ENCODE results near the gene GAL3ST2.

Gene GAL3ST2

DNA sequence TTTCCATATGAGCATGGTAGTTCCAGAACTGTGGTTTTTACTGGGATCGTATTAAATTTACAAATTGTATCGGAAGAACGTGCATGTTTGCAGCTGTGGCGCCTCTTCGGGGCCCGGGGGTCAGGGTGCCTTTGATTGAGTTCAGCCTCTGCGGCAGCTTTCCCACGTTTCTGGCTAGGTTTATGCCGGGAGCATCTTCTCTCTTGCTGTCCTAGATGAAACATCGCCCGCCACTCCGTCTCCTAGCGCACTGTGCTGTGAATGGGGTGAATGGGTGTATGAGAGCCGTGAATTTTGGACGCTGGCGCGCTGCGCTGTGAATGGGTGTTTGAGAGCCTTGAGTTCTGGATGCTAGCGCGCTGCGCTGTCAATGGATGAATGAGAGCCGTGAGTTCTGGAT lies 69.8 kb downstream of the GAL3ST2 start:
- no peak for DNase-seq

DNA sequence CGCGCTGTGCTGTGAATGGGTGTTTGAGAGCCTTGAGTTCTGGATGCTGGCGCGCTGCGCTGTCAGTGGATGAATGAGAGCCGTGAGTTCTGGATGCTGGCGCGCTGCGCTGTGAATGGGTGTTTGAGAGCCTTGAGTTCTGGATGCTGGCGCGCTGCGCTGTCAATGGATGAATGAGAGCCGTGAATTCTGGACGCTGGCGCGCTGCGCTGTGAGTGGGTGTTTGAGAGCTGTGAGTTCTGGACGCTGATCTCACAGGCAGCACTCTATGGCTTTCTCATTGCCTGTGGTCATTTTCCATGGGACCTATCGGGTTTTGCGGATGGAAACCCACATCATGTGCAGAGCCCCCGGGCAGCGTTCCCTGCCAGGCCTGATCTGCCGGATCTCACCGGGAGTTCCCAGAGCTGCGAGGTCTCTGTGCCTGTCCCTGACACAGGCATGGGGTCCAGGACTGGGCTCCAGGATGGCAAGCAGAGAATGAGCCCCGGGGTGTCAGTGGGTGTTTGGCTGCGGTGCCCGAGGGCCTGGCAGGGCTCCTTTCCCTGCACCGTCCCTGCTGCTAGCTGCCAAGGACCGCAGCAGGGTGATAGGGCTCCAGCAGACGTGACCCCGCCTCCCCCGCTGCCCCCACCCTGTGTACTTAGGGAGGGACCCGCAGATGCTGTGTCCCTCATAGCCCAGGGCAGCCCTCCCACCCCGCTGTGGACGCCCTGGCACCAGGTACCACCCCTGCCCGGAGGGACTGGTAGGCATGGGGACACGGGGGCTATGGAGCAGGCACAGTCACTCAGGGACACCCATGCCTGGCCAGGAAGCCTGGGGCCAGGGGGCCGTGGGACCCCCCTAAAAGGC lies 72.4 kb downstream of the GAL3ST2 start:
- DNase-seq: no peak

DNA sequence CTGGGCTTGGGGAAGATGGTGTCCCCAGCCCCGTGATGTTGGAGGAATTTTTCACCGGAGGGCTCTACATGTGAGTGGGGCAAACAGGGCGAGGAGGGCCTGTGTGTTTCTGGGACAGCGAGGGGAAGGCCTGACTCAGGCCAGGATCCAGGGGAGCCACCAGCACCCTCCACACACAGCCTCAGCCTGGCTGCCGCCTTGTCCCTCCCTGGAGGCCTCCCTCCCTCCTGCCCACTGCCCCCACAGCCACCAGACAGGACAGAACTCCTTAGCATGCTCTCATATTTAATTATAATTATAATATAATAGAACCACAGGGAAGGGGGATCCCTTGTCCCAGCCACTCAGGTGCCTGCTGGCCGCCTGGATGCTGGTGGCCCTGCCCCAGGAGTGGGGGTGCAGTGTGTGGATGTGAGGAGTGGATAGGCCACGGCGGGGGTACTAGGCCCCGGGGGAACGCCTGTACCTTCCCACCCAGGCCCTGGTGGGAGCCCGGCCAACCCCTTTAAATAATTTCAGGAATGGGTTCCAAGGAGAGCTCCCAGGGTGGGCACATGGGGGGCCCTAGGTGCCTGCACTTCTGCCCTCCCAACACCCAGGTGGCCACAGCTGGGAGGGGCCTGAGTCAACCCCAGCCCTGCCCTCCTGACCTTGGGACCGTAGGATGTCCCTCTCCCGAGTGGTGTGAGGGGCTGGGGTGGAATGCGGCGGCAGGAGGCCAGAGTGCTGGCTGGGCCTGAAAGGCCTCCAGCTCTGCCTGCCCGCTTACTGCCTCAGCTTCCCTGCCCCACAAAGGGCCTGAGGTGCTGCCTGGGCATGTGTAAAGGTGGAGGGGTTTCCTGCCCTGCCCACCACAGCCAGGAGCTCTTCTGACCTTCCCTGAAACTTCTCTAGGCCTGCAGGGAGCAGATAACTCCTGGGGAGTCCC lies 73.3 kb downstream of the GAL3ST2 start:
- no peak for DNase-seq

DNA sequence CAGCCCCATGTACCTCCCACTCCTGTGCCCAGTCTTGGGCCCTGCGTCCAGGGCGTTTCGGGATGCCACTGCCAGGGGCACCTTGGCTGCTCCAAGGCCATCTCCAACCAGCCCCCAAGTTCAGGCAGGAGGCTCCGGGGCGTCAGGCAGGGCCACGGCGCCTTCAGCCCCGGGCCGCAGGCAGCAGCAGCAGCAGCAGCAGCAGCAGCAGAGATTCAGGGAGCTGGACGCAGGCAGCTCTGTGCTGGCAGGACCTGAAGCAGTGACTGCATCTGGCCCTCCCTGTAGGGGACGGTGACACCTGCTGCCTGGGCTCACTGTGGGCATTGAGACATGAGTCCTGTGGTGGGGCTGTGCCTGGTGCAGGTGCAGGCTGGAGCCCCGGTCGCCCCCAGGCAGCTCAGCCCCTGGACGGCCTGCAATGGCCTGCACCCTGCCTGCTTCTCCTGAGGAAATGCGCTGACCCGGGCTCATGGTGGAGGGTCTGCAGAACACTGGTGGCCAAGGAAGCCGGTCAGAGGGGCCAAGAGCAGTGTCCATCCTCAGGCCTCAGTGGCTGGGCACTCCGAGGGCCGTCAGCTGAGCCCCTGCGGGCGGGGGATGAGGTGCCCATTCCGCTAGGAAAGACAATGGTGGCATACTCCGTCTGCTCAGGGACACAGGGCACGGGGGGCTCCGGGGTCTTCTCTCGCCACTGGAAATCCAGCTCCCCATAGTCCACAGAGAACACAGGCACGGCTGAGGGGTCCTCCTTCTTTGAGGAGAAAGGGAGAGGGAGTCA lies 74.1 kb downstream of the GAL3ST2 start:
- no peak for DNase-seq

DNA sequence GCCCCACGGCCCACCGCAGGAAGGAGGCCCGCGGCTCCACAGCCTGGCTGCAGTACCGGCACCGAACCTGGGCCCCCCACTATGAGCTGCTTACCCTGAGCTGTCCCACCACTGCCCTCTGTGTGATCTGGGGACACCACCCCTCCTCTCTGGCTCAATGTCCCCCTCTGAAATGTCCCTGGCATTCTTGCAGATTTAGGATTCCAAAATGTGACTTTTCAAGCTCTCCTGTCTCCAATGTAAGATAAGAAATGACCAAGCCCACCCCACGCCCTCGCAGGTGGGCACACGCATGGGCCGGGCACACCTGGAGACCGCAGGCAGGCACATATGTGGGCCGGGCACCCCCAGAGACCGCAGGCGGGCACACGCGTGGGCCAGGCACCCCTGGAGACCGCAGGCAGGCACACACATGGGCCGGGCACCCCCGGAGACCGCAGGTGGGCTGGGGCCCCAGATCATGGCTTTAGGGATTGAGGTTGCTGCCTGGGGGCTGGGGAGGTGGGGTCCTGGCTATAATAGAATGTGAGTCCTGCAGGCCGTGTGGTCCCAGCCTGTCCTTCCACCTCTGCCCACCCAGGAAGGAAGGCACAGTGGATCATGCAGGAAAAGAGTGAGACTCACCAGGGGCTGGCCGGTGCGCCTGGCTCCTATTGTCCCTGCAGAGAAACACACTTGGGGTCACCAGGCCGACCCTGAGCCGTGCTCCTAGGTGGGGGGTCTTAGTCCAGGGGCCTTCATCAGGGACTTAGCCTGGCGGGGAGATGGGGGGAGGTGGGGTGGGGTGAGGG lies 74.9 kb downstream of the GAL3ST2 start:
- DNase-seq: no peak

DNA sequence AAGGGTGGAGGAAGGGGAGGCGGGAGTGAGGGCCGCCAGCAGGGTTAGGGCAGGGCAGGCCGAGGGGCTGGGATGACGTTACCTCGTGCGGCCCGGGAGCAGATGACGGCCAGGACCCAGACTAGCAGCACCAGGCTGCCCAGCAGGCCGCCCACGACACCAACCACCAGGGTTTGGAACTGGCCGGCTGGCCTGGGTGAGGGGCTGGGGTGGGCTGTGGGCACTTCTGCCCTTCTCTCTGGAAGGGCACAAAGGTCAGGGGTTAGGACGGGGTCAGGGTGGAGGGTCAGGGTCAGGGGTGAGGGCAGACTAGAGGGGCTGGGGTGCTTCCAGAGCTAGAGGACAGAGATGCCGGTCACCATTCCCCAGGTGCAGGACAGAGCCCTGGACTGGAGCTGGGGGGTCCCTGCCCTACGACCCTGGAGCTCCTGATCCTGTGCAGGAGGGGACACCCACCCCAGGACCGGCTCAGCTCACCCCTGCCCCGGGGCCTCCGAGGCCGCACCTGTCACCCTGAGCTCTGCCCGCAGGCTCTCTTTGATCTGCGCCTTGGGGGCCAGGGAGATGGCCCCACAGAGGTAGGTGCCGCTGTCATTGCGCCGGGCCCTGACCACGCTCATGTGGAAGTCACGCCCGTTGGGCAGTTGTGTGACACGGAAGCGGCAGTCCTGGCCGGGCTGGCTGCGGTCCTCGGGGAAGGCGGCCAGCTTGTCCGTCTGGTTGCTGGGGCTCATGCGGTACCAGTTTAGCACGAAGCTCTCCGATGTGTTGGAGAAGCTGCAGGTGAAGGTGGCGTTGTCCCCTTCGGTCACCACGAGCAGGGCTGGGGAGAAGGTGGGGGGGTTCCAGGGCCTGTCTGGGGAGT lies 75.7 kb downstream of the GAL3ST2 start:
- no peak for DNase-seq

DNA sequence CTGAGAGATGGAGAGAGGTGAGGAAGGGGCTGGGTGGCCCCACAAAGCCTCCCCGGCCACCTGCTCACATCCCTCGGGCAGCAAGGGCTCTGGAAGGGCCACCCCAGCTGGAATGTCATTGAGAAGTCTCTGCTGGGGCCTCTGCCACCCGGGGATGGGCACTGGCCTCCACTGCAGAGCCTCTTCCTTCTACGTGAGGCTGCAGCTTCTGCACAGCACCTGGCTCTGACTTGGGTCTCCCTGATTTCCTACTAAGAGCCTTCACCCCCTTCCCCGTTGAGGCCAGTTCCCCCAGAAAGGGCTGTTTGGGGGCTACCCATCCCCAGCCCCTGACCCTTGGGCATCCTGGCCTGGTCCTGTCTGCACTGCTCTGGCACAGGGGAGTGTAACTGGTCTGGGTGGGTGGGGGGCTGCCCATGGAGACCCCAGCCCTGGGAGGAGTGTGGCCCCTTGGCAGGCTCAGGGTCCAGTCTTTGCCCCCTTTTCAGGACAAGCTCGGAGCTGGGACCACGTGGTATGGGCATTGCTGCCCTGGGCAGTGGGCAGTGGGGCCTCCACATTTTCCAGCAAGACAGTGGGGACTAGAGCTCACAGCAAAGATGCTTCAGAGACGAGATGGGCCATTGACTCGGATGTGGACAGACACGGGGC lies 76.5 kb downstream of the GAL3ST2 start:
- DNase-seq: no peak

All from stimulated activated CD4-positive, alpha-beta T cell treated with anti-CD3 and anti-CD28 coated beads, Interleukin-1b, Interleukin-23, amount 100 ng/mL, for 48 hours (primary cell).